ENCODE results near the gene EDRF1.

Gene EDRF1

GRCh38 chr10:125769175-125769574 lies 49.7 kb downstream of the EDRF1 start:
- no peaks in the 10 kb centered on the region for H3K79me2 ChIP-seq (ENCODE audit: control insufficient read depth, low read length)
- 0 out of 2 replicates have a peak, but pooled peaks cover 2% of the 10 kb centered on the region for H3F3A ChIP-seq (ENCODE audit: control insufficient read depth, insufficient read depth)
- peaks cover 24% of the 10 kb centered on the region for H3K36me3 ChIP-seq (ENCODE audit: control insufficient read depth, low read length)
- no peaks in the 10 kb centered on the region for H3K27me3 ChIP-seq (ENCODE audit: control insufficient read depth, low read length)
- H3K4me1 ChIP-seq (ENCODE audit: control insufficient read depth, low read length), result no peaks in the 10 kb centered on the region
- no peaks in the 10 kb centered on the region for H4K20me1 ChIP-seq (ENCODE audit: control insufficient read depth, insufficient read depth, low read depth, low read length)
- H3K9me3 ChIP-seq (ENCODE audit: control insufficient read depth, insufficient read depth, low read length), result no peaks in the 10 kb centered on the region
- H3K27ac ChIP-seq (ENCODE audit: low read depth, low read length), result no peak overlapping the region
- no peaks in the 10 kb centered on the region for H3K9me2 ChIP-seq (replicated peaks; ENCODE audit: control insufficient read depth, low read length)
- H3K4me2 ChIP-seq (ENCODE audit: low read length), result no peak overlapping the region
- H3K4me3 ChIP-seq (ENCODE audit: low read length), result no peak overlapping the region
- TF ChIP-seq CTCF (IDR thresholded peaks at IDR 0.05; ENCODE audit: low read depth, low read length, poor library complexity, severe bottlenecking) (no peak), EZH2phosphoT487 (IDR thresholded peaks at IDR 0.05; ENCODE audit: borderline replicate concordance, low read length) (no peak)

GRCh38 chr10:125770844-125771243 lies 51.3 kb downstream of the EDRF1 start:
- Histone ChIP-seq H3K36me3 (ENCODE audit: control insufficient read depth, low read length) (peaks cover 8% of the 10 kb centered on the region), H3F3A (ENCODE audit: control insufficient read depth, insufficient read depth) (0 out of 2 replicates have a peak, but pooled peaks cover 2% of the 10 kb centered on the region), H3K9me3 (ENCODE audit: control insufficient read depth, insufficient read depth, low read length) (no peaks in the 10 kb centered on the region), H4K20me1 (ENCODE audit: control insufficient read depth, insufficient read depth, low read depth, low read length) (no peaks in the 10 kb centered on the region), H3K4me1 (ENCODE audit: control insufficient read depth, low read length) (no peaks in the 10 kb centered on the region), H3K4me3 (ENCODE audit: low read length) (no peak overlapping the region), H3K27me3 (ENCODE audit: control insufficient read depth, low read length) (no peaks in the 10 kb centered on the region), H3K27ac (ENCODE audit: low read depth, low read length) (no peak overlapping the region), H3K4me2 (ENCODE audit: low read length) (no peak overlapping the region), H3K79me2 (ENCODE audit: control insufficient read depth, low read length) (no peaks in the 10 kb centered on the region), H3K9me2 (replicated peaks; ENCODE audit: control insufficient read depth, low read length) (no peaks in the 10 kb centered on the region)
- TF ChIP-seq EZH2phosphoT487 (IDR thresholded peaks at IDR 0.05; ENCODE audit: borderline replicate concordance, low read length) (no peak), CTCF (IDR thresholded peaks at IDR 0.05; ENCODE audit: low read depth, low read length, poor library complexity, severe bottlenecking) (no peak)

GRCh38 chr10:125772112-125772863 lies 52.8 kb downstream of the EDRF1 start:
- Histone ChIP-seq H3K79me2 (ENCODE audit: control insufficient read depth, low read length) (no peaks in the 10 kb centered on the region), H3K4me1 (ENCODE audit: control insufficient read depth, low read length) (no peaks in the 10 kb centered on the region), H3K9me3 (ENCODE audit: control insufficient read depth, insufficient read depth, low read length) (no peaks in the 10 kb centered on the region), H3K4me2 (ENCODE audit: low read length) (no peak overlapping the region), H3K27ac (ENCODE audit: low read depth, low read length) (no peak overlapping the region), H3K27me3 (ENCODE audit: control insufficient read depth, low read length) (no peaks in the 10 kb centered on the region), H4K20me1 (ENCODE audit: control insufficient read depth, insufficient read depth, low read depth, low read length) (no peaks in the 10 kb centered on the region), H3K9me2 (replicated peaks; ENCODE audit: control insufficient read depth, low read length) (no peaks in the 10 kb centered on the region), H3F3A (ENCODE audit: control insufficient read depth, insufficient read depth) (0 out of 2 replicates have a peak, but pooled peaks cover 2% of the 10 kb centered on the region), H3K36me3 (ENCODE audit: control insufficient read depth, low read length) (peaks cover 3% of the 10 kb centered on the region; the same call in 1 of the 2 replicates), H3K4me3 (ENCODE audit: low read length) (no peak overlapping the region)
- TF ChIP-seq EZH2phosphoT487 (IDR thresholded peaks at IDR 0.05; ENCODE audit: borderline replicate concordance, low read length), result no peak
- TF ChIP-seq CTCF (IDR thresholded peaks at IDR 0.05; ENCODE audit: low read depth, low read length, poor library complexity, severe bottlenecking), result no peak

Data from DOHH2 (cell line).